LNCaP clone FGC (cell line): ENCODE measurements around the gene TGIF2.

Source experiments
- DNase-seq: peaks from one replicate; pipeline ENCODE4 v3.0.0-alpha.2; 2011; ENCODE audit warnings: low read depth
- H3K4me3 ChIP-seq: 2 replicates; pipeline ENCODE4 v1.5.1; 2011; ENCODE audit warnings: mild to moderate bottlenecking, low read depth, low read length, control low read depth
- CTCF ChIP-seq: IDR thresholded peaks from 2 replicates; pipeline ENCODE4 v1.5.1; 2012; ENCODE audit warnings: mild to moderate bottlenecking; ENCODE audit not compliant: control insufficient read depth, insufficient read depth; ENCODE audit errors: extremely low read depth

TGIF2 gene

DNA sequence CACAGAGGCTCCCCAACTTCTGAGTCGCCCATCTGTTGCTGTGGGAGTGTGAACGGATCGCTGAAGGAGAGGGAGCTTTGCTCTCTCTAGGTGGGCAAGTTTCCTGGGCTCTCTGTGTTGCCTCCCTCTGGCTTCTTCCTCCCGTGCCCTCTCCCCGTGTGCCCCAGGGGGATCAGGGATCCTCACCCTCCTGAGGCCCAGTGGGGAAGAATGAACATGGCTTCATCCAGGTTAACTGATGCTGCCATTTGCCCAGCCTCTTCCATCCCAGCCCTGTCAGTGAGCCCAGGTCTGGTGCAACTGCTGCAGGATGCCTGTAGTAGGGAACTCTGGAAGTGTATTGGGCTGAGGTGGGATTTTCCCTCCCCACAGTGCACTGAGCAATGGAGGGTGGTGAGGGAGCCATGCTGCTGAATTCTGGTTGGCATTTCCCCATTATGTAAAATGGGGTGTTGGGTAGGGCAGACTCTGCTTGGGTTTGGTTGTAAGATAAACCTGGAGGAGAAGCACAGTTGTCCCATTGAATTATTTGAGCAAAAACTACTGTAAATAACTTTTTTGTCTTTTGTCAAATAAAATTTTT, 20.0 kb downstream of the TGIF2 start:
- DNase-seq, result no peak
- H3K4me3 ChIP-seq, result no peak overlapping the region
- no peak for TF ChIP-seq CTCF

DNA sequence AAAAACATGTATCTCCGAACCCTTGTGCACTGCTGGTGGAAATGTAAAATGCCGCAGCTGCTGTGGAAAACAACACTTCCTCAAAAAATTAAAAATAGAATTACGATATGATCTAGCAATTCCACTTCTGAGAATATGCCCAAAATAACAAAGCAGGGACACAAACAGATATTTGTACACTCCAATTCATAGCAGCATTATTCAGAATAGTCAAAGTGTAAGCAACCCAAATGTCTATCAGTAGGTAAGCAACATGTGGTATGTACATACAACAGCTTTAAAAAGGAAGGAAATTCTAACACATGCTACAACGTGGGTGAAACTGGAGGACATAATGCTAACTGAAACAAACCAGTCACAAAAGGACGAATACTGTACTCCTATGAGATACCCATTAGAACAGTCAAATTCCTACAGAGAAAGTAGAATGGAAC, 26.5 kb downstream of the TGIF2 start:
- H3K4me3 ChIP-seq, result no peak overlapping the region
- no peak for DNase-seq
- no peak for TF ChIP-seq CTCF

DNA sequence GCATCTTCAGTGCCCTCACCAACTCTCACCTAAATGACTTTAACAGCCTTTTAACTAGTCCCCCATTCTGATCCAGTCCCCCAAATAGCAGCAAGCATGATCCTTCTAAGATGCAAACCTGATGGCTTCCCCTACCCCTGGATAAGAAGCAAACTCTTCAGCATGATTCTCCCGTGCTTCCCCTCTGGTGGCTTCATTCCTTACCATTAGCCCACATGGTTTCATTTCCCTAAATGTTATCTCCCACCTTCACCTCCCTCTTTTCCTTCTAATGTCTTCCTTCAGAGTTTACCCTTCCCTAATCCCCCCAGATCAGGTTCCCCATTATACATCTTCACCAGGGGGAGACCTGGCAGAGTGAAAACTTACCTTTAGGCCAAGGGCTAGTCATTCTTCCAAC, 28.1 kb downstream of the TGIF2 start:
- no peak for TF ChIP-seq CTCF
- H3K4me3 ChIP-seq, result no peak overlapping the region
- DNase-seq, result no peak

DNA sequence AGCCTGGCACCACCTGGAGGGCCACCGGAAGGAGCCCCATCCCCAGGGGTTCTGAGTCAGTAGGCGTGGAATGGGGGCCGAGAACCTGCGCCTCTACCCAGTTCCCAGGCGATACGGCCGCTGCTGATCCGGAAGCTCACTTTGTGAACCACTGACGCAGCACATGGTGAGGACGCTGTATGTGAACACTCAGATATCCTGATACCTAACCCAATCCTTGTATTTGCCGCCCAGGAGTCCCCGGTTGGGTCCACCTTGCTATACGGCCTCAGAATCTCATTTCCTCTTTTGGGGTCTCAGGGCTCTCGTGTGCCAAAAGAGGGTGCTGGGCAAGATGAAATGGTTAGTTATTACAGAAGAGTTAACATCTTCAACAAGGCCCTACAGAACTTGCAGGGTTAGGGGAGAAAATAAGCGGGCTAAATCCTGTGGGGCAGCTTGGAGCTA, 31.6 kb downstream of the TGIF2 start:
- TF ChIP-seq CTCF, result no peak
- H3K4me3 ChIP-seq, result peak overlapping the region; percentile 98
- DNase-seq, result no peak

- DNase-seq, result peak; percentile 96
- peak within 1 kb of the TSS; percentile 98 for H3K4me3 ChIP-seq
- TF ChIP-seq CTCF, result peak; percentile 99
Observed at GRCh38 chr20:36605399-36606157, 32.2 kb downstream of the TGIF2 start, which contains the start of gene RAB5IF. RAB5IF (plus strand) TSS chr20:36605779; CDS start chr20:36605952, 173 bp downstream.

GRCh38 chr20:36606158-36607066, 33.0 kb downstream of the TGIF2 start:
- DNase-seq, result no peak
- TF ChIP-seq CTCF, result no peak
- H3K4me3 ChIP-seq, result peak overlapping the region; percentile 98
